HCT116 (cell line): ENCODE measurements around the gene C16orf74. TPM values are rescaled to one million over a fixed set of nuclear protein-coding genes. Genes with fewer than 3 reads are reported as not detected.

ENCODE experiments used
- ATAC-seq: fragments of 200-7000 bp; cut with Tn5 transposase; 2 replicates; pipeline ENCODE4 v1.9.1; 2020; ENCODE audit warnings: mild to moderate bottlenecking, moderate library complexity
- BruUV-seq: library from RNA; stranded (reverse); fragments of 400-500 nt; replicated peaks from 2 replicates; lab custom pipeline; 2021; lab: Mats Ljungman, UMichigan
- CTCF ChIA-PET: fragments of 300-600 bp; sonication (Branson Sonifier 250); formaldehyde crosslinking; loops from one replicate; lab custom pipeline; 2021; ENCODE audit warnings: antibody characterized with exemption; lab: Charles Lee
- POLR2A ChIA-PET: fragments of 300-600, 350-600 bp; sonication (Branson Sonifier 250); formaldehyde crosslinking; loops from one replicate; lab custom pipeline; 2021; ENCODE audit warnings: antibody characterized with exemption; lab: Charles Lee
- RAD21 ChIA-PET, 2 experiments: fragments of 300-600 bp; sonication (Branson Sonifier 250); formaldehyde crosslinking; loops; one replicate each; lab custom pipeline; 2023; ENCODE audit warnings: low total read pairs in 2 of 2; ENCODE audit not compliant: uncharacterized antibody in 2 of 2, unreplicated experiment in 2 of 2, low non-redundant PET in 1 of 2; lab: Charles Lee
- DNase-seq: peaks from one replicate; pipeline ENCODE4 v3.0.0-alpha.2; 2010; ENCODE audit warnings: low read depth, low spot score
- H2AFZ ChIP-seq: fragments of 200-600 bp; shearing (Covaris generic), sonication (generic); 2 replicates; pipeline ENCODE4 v1.6.1; 2017; ENCODE audit warnings: low read depth, mixed run types, mixed read lengths, antibody characterized with exemption, low read length; ENCODE audit not compliant: poor library complexity, severe bottlenecking
- H3K27ac ChIP-seq: 2 replicates; pipeline ENCODE4 v1.5.1; 2012; ENCODE audit warnings: low read depth, low read length
- H3K27me3 ChIP-seq: fragments of 200-600 bp; sonication (generic); 2 replicates; pipeline ENCODE4 v1.6.1; 2016; ENCODE audit warnings: mixed run types, low read length, mixed read lengths; ENCODE audit not compliant: insufficient read depth
- H3K36me3 ChIP-seq, 2 experiments: fragments of 200-500 bp in 1 of 2; fragments of 200-600 bp in 1 of 2; sonication (Bioruptor generic) in 1 of 2; sonication (generic) in 1 of 2; 2 replicates each; pipeline versions ENCODE4 v1.5.1 to v1.6.1; 2014 to 2016; ENCODE audit warnings: low read length in 2 of 2, inconsistent platforms in 1 of 2, mixed read lengths in 1 of 2, mixed run types in 1 of 2; ENCODE audit not compliant: insufficient read depth in 2 of 2, control insufficient read depth in 1 of 2
- H3K4me1 ChIP-seq, 2 experiments: fragments of 200-600 bp in 1 of 2; sonication (generic) in 1 of 2; 2 replicates each; pipeline versions ENCODE4 v1.5.1 to v1.6.1; 2012 to 2017; ENCODE audit warnings: low read length in 2 of 2, inconsistent platforms in 1 of 2, mild to moderate bottlenecking in 1 of 2, mixed read lengths in 1 of 2, mixed run types in 1 of 2, moderate library complexity in 1 of 2; ENCODE audit not compliant: insufficient read depth in 2 of 2, control insufficient read depth in 1 of 2
- H3K4me2 ChIP-seq: fragments of 200-600 bp; sonication (generic); 2 replicates; pipeline ENCODE4 v1.6.1; 2017; ENCODE audit warnings: mixed run types, low read length, mixed read lengths
- H3K4me3 ChIP-seq, 2 experiments: fragments of 200-600 bp in 1 of 2; sonication (generic) in 1 of 2; replicated peaks in 1 of 2; 2 replicates each; pipeline ENCODE4 v1.5.1; 2011 to 2016; ENCODE audit warnings: low read length in 2 of 2, control low read depth in 1 of 2, low read depth in 1 of 2, mild to moderate bottlenecking in 1 of 2, mixed read lengths in 1 of 2, mixed run types in 1 of 2
- H3K79me2 ChIP-seq: fragments of 200-600 bp; sonication (generic); 2 replicates; pipeline ENCODE4 v1.6.1; 2017; ENCODE audit warnings: mild to moderate bottlenecking, mixed run types, low read length, moderate library complexity, mixed read lengths; ENCODE audit not compliant: insufficient read depth
- H3K9ac ChIP-seq: fragments of 200-600 bp; sonication (generic); 2 replicates; pipeline ENCODE4 v1.6.1; 2016; ENCODE audit warnings: low read length, mixed read lengths
- H3K9me2 ChIP-seq: fragments of 200-600 bp; sonication (generic), shearing (Covaris generic); 2 replicates; pipeline ENCODE4 v1.6.1; 2017; ENCODE audit warnings: mixed run types, mild to moderate bottlenecking, moderate library complexity; ENCODE audit not compliant: insufficient read depth
- H3K9me3 ChIP-seq, 2 experiments: fragments of 200-500 bp in 1 of 2; fragments of 200-600 bp in 1 of 2; sonication (Bioruptor generic) in 1 of 2; sonication (generic) in 1 of 2; 2 replicates each; pipeline ENCODE4 v1.6.1; 2014 to 2017; ENCODE audit warnings: low read length in 2 of 2, mixed read lengths in 2 of 2, inconsistent platforms in 1 of 2, low read depth in 1 of 2, mild to moderate bottlenecking in 1 of 2, mixed run types in 1 of 2, moderate library complexity in 1 of 2; ENCODE audit not compliant: control insufficient read depth in 1 of 2, insufficient read depth in 1 of 2
- H4K20me1 ChIP-seq: fragments of 200-600 bp; sonication (generic), shearing (Covaris generic); 2 replicates; pipeline ENCODE4 v1.6.1; 2017; ENCODE audit warnings: mixed run types, mild to moderate bottlenecking, moderate library complexity; ENCODE audit not compliant: insufficient read depth
- ATF3 ChIP-seq: IDR thresholded peaks from 2 replicates; pipeline ENCODE4 v1.6.1; 2012
- CBX3 ChIP-seq: IDR thresholded peaks from 2 replicates; pipeline ENCODE4 v1.6.1; 2012; ENCODE audit warnings: low read depth
- CEBPB ChIP-seq: IDR thresholded peaks from 2 replicates; pipeline ENCODE4 v1.6.1; 2012; ENCODE audit warnings: low read depth
- ELF1 ChIP-seq: IDR thresholded peaks from 2 replicates; pipeline ENCODE4 v1.6.1; 2012; ENCODE audit warnings: low read depth, borderline replicate concordance
- EZH2 ChIP-seq: fragments of 200-600 bp; sonication (generic); IDR thresholded peaks from 2 replicates; pipeline ENCODE4 v1.6.1; 2017; ENCODE audit warnings: antibody characterized with exemption, mixed run types
- EZH2phosphoT487 ChIP-seq: fragments of 200-600 bp; IDR thresholded peaks from 2 replicates; pipeline ENCODE4 v1.6.1; 2018; ENCODE audit warnings: antibody characterized with exemption, borderline replicate concordance
- JUND ChIP-seq: IDR thresholded peaks from 2 replicates; pipeline ENCODE4 v1.6.1; 2012
- POLR2A ChIP-seq: IDR thresholded peaks from 2 replicates; pipeline ENCODE4 v1.7.0; 2011; ENCODE audit warnings: borderline replicate concordance; ENCODE audit not compliant: insufficient read depth, insufficient read length; ENCODE audit errors: extremely low read depth
- REST ChIP-seq: IDR thresholded peaks from 2 replicates; pipeline ENCODE4 v1.6.1; 2012; ENCODE audit warnings: low read depth
- SIN3A ChIP-seq: IDR thresholded peaks from 2 replicates; pipeline ENCODE4 v1.6.1; 2012; ENCODE audit warnings: low read depth
- SP1 ChIP-seq: IDR thresholded peaks from 2 replicates; pipeline ENCODE4 v1.6.1; 2012; ENCODE audit warnings: low read depth
- SRF ChIP-seq: IDR thresholded peaks from 2 replicates; pipeline ENCODE4 v1.6.1; 2012; ENCODE audit warnings: low read depth
- TCF7L2 ChIP-seq: IDR thresholded peaks from 2 replicates; pipeline ENCODE4 v1.7.0; 2011; ENCODE audit warnings: borderline replicate concordance, inconsistent platforms; ENCODE audit not compliant: insufficient read depth, insufficient read length; ENCODE audit errors: extremely low read depth
- ZBTB33 ChIP-seq: IDR thresholded peaks from 2 replicates; pipeline ENCODE4 v1.6.1; 2011; ENCODE audit warnings: mild to moderate bottlenecking, low read length, moderate library complexity; ENCODE audit not compliant: insufficient replicate concordance; ENCODE audit errors: extremely low read depth
- ZFX ChIP-seq: fragments of 450-650 bp; IDR thresholded peaks from 2 replicates; pipeline ENCODE4 v1.6.1; 2017
- ZNF274 ChIP-seq: fragments of 200-500 bp; sonication (Bioruptor generic); IDR thresholded peaks from 2 replicates; pipeline ENCODE4 v1.6.1; 2014; ENCODE audit warnings: mild to moderate bottlenecking, low read depth, low read length, inconsistent platforms
- intact Hi-C: fragments of 100-400 bp; cut with micrococcal nuclease; formaldehyde crosslinking; loops from 2 replicates; pipeline ENCODE4 v1.10.0; 2022
- total RNA-seq: library from RNA; stranded (reverse); gene quantifications from one replicate; pipeline ENCODE4 v1.2.1, GENCODE V29; 2021; ENCODE audit not compliant: unreplicated experiment
- TF ChIP-seq, protein P1 (sequence below): IDR thresholded peaks from 2 replicates; pipeline ENCODE4 v1.6.1; 2012

C16orf74 gene
- total RNA-seq, 1 experiment from 2014 or later, result 30.0 TPM

DNA sequence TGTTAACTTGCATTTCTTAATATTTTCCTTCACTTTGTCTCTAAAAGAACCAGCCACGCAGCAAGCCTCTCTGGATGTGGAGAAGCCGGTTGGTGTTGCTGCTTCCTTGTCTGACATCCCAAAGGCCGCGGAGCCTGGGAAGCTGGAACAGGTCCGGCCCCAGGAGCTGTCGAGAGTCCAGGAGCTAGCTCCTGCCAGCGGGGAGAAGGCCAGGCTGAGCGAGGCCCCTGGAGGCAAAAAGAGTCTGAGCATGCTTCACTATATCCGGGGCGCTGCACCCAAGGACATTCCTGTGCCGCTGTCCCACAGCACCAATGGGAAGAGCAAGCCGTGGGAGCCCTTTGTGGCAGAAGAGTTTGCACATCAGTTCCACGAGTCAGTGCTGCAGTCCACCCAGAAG, 85.0 kb downstream of the C16orf74 start:
- no peak overlapping the region for H3K4me3 ChIP-seq
- H3K4me2 ChIP-seq, result no peak overlapping the region
- ChIA-PET CTCF (no interaction called here), RAD21 (no interaction called here), POLR2A (no interaction called here)
- no peaks in the 10 kb centered on the region for H3K4me1 ChIP-seq
- H3K79me2 ChIP-seq, result no peaks in the 10 kb centered on the region
- TF ChIP-seq ZNF274 (no peak), ZBTB33 (no peak), ATF3 (no peak), ZFX (no peak), SRF (no peak), SP1 (no peak), ELF1 (no peak), EZH2 (no peak), SIN3A (no peak), REST (no peak), POLR2A (no peak), JUND (no peak), CBX3 (no peak), TCF7L2 (no peak), EZH2phosphoT487 (no peak), CEBPB (no peak)
- TF ChIP-seq, protein P1, sequence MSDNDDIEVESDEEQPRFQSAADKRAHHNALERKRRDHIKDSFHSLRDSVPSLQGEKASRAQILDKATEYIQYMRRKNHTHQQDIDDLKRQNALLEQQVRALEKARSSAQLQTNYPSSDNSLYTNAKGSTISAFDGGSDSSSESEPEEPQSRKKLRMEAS, result no peak
- H3K27ac ChIP-seq, result no peak overlapping the region
- peaks cover 4% of the 10 kb centered on the region; the same call in 1 of the 2 replicates for H4K20me1 ChIP-seq
- no peaks in the 10 kb centered on the region for H3K27me3 ChIP-seq
- H3K9ac ChIP-seq, result no peak overlapping the region
- H3K9me2 ChIP-seq, result no peaks in the 10 kb centered on the region
- H2AFZ ChIP-seq, result no peak overlapping the region
- no peaks in the 10 kb centered on the region for H3K9me3 ChIP-seq
- BruUV-seq, result no TSS peak
- H3K36me3 ChIP-seq, result peaks cover 75 to 79% of the 10 kb centered on the region in 2 experiments; a peak in 3 of 4 replicates
- ATAC-seq, result no peak
- DNase-seq, result no peak
- intact Hi-C loops, result no loop called here
